Activated T-helper 2 cell treated with anti-CD3 and anti-CD28 coated beads, Interferon-gamma antibody, Interleukin-2, Interleukin-4, amounts not matched to agents 10 μg/mL and 5 μg/mL and 100 μg/mL, durations not matched to agents 14 hours and 24 hours and 36 hours (primary cell): Measurements from ENCODE around the gene SLC9A3. TPM values are rescaled to one million over a fixed set of nuclear protein-coding genes. Genes with fewer than 3 reads are reported as not detected.

Experiments
- DNase-seq: peaks from one replicate; pipeline ENCODE4 v3.0.0; 2021; ENCODE audit warnings: low spot score
- H3K27ac Mint-ChIP-seq: one replicate; pipeline ENCODE4 v1.8.0; 2021; ENCODE audit warnings: mixed read lengths
- H3K27me3 Mint-ChIP-seq: one replicate; pipeline ENCODE4 v1.8.0; 2021; ENCODE audit warnings: low read depth, mixed read lengths
- H3K36me3 Mint-ChIP-seq: one replicate; pipeline ENCODE4 v1.8.0; 2021; ENCODE audit warnings: low read depth, mixed read lengths
- H3K4me1 Mint-ChIP-seq: one replicate; pipeline ENCODE4 v1.8.0; 2021; ENCODE audit warnings: low read depth, mixed read lengths
- H3K4me3 Mint-ChIP-seq: one replicate; pipeline ENCODE4 v1.8.0; 2021; ENCODE audit warnings: low read depth, mild to moderate bottlenecking, moderate library complexity, mixed read lengths
- H3K9me3 Mint-ChIP-seq: one replicate; pipeline ENCODE4 v1.8.0; 2021; ENCODE audit warnings: mixed read lengths
- intact Hi-C: fragments of 100-400 bp; cut with micrococcal nuclease; formaldehyde crosslinking; loops from one replicate; pipeline ENCODE4 v1.15.1; 2023
- total RNA-seq: library from RNA; stranded (reverse); gene quantifications from 2 replicates; pipeline ENCODE4 v1.2.3, GENCODE V29; 2022

Gene SLC9A3
- total RNA-seq, 1 donor from 2014 or later, result 2.4 TPM

GRCh38 chr5:426392-426976, 97.8 kb downstream of the SLC9A3 start:
- H3K9me3 Mint-ChIP-seq, result no peaks in the 10 kb centered on the region
- peaks cover 15% of the 10 kb centered on the region for H3K4me1 Mint-ChIP-seq
- intact Hi-C loops, result no loop called here
- no peak for DNase-seq
- H3K36me3 Mint-ChIP-seq, result peaks cover 47% of the 10 kb centered on the region
- no peak overlapping the region for H3K4me3 Mint-ChIP-seq
- H3K27me3 Mint-ChIP-seq, result no peaks in the 10 kb centered on the region
- peak overlapping the region; percentile 8 for H3K27ac Mint-ChIP-seq

GRCh38 chr5:425714-426113, 98.5 kb downstream of the SLC9A3 start:
- no peak overlapping the region for H3K27ac Mint-ChIP-seq
- no peak for DNase-seq
- H3K9me3 Mint-ChIP-seq, result no peaks in the 10 kb centered on the region
- peaks cover 15% of the 10 kb centered on the region for H3K4me1 Mint-ChIP-seq
- intact Hi-C loops, result no loop called here
- H3K36me3 Mint-ChIP-seq, result peaks cover 49% of the 10 kb centered on the region
- H3K4me3 Mint-ChIP-seq, result no peak overlapping the region
- H3K27me3 Mint-ChIP-seq, result no peaks in the 10 kb centered on the region

DNA sequence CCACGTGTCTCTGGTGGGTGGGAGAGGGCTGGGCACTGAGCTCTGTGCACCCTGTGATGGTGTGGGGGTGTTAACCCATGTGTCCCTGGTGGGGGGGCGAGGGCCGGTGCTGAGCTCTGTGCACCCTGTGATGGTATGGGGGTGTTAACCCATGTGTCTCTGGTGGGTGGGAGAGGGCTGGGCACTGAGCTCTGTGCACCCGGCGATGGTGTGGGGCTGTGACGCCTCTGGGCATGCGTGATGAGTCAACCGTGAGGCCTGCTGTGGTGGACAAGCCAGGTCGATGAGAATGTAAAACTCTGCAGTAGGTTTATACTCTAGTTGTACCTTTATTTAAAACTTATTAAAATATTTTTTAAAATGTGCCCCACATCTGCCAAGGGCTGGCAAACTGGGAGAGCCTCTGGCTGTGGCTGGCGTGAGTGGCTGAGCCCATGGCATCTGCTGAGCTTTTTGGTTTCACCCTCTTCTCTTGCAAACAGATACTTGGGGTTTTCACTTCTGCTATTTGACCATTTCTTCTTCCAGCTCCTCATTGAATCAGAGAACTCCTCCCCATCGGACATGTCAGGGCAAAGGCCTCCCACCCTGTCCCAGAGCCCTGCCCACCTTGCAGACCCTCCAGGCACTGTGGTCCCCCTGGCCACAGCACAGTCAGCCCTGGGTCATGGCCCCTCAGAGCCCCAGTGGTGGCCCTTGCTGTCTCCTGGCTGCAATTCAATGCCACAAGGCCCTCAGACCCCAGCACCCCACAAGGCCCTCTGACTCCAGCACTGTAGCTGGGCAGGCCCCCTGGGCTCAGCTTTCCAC, 99.7 kb downstream of the SLC9A3 start:
- H3K27me3 Mint-ChIP-seq, result no peaks in the 10 kb centered on the region
- H3K4me3 Mint-ChIP-seq, result no peak overlapping the region
- no peak for DNase-seq
- H3K9me3 Mint-ChIP-seq, result no peaks in the 10 kb centered on the region
- H3K4me1 Mint-ChIP-seq, result peaks cover 15% of the 10 kb centered on the region
- peak overlapping the region; percentile 38 for H3K27ac Mint-ChIP-seq
- peaks cover 51% of the 10 kb centered on the region for H3K36me3 Mint-ChIP-seq
- intact Hi-C loops, result no loop called here

DNA sequence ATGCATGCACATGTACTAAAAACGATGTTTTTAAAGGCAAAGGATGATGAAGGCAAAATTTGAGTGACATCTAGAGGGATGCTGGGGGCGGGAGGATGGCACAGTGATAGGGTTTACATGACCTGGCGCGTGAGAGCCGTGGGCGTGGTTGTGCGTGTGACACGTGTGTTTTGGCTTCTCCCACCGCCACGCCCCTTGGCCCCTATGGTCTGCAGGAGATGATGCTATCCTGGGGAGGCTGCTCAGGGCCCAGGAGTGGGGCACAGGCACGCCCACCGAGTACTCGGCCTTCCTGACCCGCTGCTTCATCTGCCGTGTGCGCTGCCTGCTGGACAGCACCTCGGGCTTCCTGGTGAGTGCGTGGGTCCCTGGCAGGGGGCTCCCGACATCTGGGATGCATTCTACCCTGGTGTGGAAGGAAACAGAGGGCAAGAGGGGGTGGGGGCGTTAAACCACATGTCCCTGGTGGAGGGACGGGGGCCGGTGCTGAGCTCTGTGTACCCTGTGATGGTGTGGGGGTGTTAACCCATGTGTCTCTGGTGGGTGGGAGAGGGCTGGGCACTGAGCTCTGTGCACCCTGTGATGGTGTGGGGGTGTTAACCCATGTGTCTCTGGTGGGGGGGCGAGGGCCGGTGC, 100.5 kb downstream of the SLC9A3 start:
- H3K4me3 Mint-ChIP-seq, result no peak overlapping the region
- no peaks in the 10 kb centered on the region for H3K27me3 Mint-ChIP-seq
- intact Hi-C loops, result no loop called here
- H3K9me3 Mint-ChIP-seq, result no peaks in the 10 kb centered on the region
- peak overlapping the region; percentile 40 for H3K27ac Mint-ChIP-seq
- no peak for DNase-seq
- peaks cover 50% of the 10 kb centered on the region for H3K36me3 Mint-ChIP-seq
- H3K4me1 Mint-ChIP-seq, result peaks cover 15% of the 10 kb centered on the region

GRCh38 chr5:423233-423565, 101.0 kb downstream of the SLC9A3 start:
- H3K27ac Mint-ChIP-seq, result peak overlapping the region; percentile 40
- no peak for DNase-seq
- no peak overlapping the region for H3K4me3 Mint-ChIP-seq
- H3K9me3 Mint-ChIP-seq, result no peaks in the 10 kb centered on the region
- intact Hi-C loops, result no loop called here
- H3K27me3 Mint-ChIP-seq, result no peaks in the 10 kb centered on the region
- H3K36me3 Mint-ChIP-seq, result peaks cover 47% of the 10 kb centered on the region
- H3K4me1 Mint-ChIP-seq, result peaks cover 15% of the 10 kb centered on the region

DNA sequence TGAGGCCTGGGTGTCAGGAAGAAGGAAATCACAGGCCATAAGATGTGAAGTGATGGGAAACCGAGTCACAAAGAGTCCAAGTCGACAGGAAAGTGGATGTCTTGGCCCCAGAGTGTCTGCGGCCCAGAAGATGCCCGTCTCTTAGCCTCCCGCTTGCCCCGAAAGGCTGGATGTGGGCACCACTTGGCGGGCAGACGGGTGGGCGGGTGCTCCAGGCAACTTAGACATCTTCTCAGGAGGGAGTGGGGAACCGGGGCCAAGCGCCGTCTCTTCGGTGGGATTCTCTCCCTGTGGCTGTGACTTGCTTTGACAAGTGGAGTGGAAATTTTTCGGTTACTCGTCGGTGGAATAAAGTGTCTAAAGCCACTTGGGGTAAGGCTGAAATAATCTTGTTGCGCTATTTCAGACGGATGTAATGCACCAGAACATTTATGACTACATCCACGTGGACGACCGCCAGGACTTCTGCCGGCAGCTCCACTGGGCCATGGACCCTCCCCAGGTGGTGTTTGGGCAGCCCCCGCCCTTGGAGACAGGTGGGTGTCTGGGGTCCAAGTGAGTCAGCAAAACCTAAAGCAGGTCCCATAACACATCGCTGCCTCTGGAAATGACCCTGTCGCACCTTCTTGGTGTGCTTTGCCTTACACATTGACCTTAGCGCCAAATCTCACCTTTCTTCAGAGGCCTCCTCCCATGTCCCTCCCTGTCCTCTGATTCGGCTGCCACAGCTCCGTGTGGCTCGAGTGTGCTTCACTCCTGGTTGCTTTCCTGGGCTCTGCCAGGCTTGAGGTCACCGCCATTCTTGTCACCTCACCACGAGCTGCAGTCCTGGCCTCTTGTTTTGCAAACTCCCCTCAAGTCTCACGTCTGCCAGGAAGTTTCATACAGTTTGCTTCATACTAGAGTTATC, 101.7 kb downstream of the SLC9A3 start:
- Mint-ChIP-seq H3K4me3 (no peak overlapping the region), H3K9me3 (no peaks in the 10 kb centered on the region), H3K27me3 (no peaks in the 10 kb centered on the region), H3K27ac (no peak overlapping the region), H3K4me1 (peaks cover 15% of the 10 kb centered on the region), H3K36me3 (peaks cover 41% of the 10 kb centered on the region)
- no peak for DNase-seq
- intact Hi-C loops, result no loop called here

- intact Hi-C loops, result no loop called here
- no peak for DNase-seq
- Mint-ChIP-seq H3K4me3 (no peak overlapping the region), H3K9me3 (no peaks in the 10 kb centered on the region), H3K36me3 (peaks cover 40% of the 10 kb centered on the region), H3K27ac (no peak overlapping the region), H3K4me1 (peaks cover 15% of the 10 kb centered on the region), H3K27me3 (no peaks in the 10 kb centered on the region)
Observed at GRCh38 chr5:421901-422300, 102.3 kb downstream of the SLC9A3 start.

GRCh38 chr5:421287-421880, 102.9 kb downstream of the SLC9A3 start:
- Mint-ChIP-seq H3K4me3 (no peak overlapping the region), H3K27ac (no peak overlapping the region), H3K9me3 (no peaks in the 10 kb centered on the region), H3K27me3 (no peaks in the 10 kb centered on the region), H3K36me3 (peaks cover 34% of the 10 kb centered on the region), H3K4me1 (peaks cover 15% of the 10 kb centered on the region)
- no peak for DNase-seq
- intact Hi-C loops, result no loop called here

DNA sequence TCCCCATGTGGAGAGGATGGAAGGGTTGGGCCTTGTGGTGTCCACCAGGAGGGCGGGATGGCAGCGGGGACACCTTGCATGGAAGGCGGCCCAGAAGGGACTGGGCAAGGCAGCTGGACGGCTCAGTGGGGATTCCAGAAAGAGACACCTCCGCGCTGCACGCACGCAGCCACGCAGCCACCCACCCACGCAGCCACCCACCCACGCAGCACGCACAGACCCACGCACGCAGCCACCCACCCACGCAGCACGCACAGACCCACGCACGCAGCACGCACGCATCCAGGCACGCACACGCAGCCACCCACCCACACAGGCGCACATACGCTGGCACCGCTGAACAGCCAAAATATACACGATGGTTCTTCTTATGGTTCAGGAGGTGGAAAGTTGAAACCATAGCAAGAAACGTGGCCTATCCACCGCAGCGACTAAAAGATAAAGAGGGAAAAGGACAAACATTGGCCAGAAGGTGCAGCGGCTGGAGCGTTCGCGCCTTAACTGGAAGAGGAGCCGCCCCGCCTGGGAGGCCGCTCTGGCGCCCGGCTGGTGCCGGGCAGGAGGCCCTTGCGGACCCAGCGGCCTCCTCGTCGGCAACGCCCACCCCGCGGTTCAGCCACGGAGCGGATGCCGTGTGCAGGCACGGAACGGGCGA, 103.5 kb downstream of the SLC9A3 start:
- Mint-ChIP-seq H3K9me3 (no peaks in the 10 kb centered on the region), H3K27me3 (no peaks in the 10 kb centered on the region)

More for the DNA sequence above, 103.5 kb downstream of the SLC9A3 start:
- H3K27ac Mint-ChIP-seq, result no peak overlapping the region
- no peak for DNase-seq
- H3K36me3 Mint-ChIP-seq, result peaks cover 30% of the 10 kb centered on the region
- peaks cover 16% of the 10 kb centered on the region for H3K4me1 Mint-ChIP-seq
- H3K4me3 Mint-ChIP-seq, result no peak overlapping the region
- intact Hi-C loops, result no loop called here

Other genes with a start within 250 kb of the SLC9A3 start
- gene AHRR, start 202.7 kb downstream of the SLC9A3 start, total RNA-seq, result 33.3 and 34.9 TPM in 2 replicates
- gene EXOC3, start 81.3 kb downstream of the SLC9A3 start, total RNA-seq, result 62.3 and 66.4 TPM in 2 replicates
- 29.6 and 30.2 TPM in 2 replicates for gene CEP72, start 87.9 kb upstream of the SLC9A3 start, total RNA-seq
- 0.09 and 0.11 TPM in 2 replicates for gene TPPP, start 168.9 kb upstream of the SLC9A3 start, total RNA-seq